ENCODE measurements around the gene NKAIN1.

The NKAIN1 gene

GRCh38 chr1:31232689-31233088 is 7.0 kb downstream of the NKAIN1 start:
- DNase-seq (ENCODE audit: low spot score) = no peak

DNA sequence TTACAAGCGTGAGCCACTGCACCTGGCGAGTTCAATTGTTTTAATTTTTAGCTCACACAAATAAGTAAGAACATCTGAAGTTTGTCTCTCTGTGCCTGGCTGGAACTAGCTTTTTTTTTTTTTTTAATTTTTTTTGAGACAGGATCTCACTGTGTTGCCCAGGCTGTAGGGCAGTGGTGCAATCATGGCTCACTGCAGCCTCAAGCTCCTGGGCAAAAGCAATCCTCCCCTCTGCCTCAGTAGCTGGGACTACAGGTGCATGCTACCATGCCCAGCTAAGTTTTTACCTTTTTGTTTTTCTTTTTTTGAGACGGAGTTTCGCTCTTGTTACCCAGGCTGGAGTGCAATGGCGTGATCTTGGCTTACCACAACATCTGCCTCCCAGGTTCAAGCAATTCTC is 7.9 kb downstream of the NKAIN1 start:
- DNase-seq (ENCODE audit: low spot score) = no peak

DNA sequence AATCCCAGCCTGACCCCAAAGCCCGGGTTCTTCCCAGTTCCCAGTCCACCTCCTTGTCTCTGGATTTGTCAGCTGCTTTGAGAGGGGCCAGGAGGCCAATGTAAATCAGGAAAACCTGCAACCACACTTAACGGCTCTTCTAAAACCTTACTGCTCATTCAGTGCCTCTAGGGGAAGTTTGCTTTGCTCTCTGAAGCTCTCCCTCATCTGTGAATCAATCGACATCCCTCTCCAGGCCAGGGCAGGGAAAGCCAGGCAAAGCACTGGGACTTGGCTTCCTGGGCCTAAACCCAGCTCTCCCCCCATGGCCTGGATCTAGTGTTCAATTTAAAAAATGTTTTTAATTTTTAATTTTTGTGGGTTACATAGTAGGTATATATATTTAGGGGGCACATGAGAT is 9.3 kb downstream of the NKAIN1 start:
- DNase-seq (ENCODE audit: low spot score) = no peak

DNA sequence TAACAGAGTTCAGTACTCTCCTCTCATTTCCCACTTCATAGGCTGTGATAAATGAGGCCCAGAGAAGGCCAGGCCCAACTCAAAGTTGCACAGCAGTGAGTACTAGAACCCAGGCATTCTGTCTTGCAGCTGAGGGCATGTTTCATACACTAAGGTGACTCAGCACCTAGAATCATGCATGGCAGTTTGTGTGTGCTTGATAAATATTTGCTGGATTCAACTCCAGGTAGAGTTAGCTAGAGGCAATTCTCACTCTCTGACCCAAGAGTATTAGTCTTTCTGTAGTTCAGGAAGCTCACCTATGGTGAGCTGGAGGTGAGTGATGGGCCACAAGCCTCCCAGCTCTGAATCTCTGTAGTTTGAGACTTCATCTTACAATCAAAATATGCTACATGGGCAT is 10.7 kb downstream of the NKAIN1 start:
- DNase-seq (ENCODE audit: low spot score) = no peak

DNA sequence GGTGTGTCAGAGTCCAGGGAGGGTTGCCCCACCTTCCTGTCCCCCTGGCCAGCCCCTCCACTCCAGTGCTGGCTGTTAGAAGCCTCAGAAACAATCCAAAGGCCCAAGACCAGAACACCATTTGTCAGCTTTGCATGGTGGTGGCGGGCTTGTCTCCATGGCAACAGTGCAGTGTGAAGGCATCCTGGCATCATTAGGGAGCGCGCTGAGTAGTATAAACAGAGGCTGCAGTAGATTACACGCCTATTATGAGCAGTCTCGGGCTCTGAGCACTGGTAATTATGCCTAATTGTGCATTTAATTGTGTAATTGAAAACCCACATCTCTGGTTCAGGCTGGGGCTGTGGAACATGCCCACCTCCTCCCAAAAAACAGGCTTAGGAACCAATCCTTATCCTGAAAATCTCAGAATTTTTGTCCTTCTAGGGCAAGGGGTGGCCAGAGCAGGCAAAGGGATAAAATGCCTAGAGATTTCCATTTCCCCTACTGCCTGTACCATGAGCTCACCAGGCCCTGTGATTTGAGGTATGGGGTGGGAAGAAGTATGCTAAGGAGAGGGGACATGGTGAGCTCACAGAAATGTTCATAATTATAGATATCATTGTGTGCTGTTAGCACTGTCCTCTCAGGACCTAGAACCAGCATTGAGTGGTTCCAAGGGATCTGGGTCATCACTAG is 11.7 kb downstream of the NKAIN1 start:
- no peak for DNase-seq (ENCODE audit: low spot score)

GRCh38 chr1:31224068-31224467 is 15.6 kb downstream of the NKAIN1 start:
- DNase-seq (ENCODE audit: low spot score) = no peak

- no peak for DNase-seq (ENCODE audit: low spot score)
Observed at GRCh38 chr1:31222176-31222575, 17.5 kb downstream of the NKAIN1 start.

- no peak for DNase-seq (ENCODE audit: low spot score)
Observed at GRCh38 chr1:31221072-31221471, 18.6 kb downstream of the NKAIN1 start.

GRCh38 chr1:31219489-31219888 is 20.2 kb downstream of the NKAIN1 start:
- no peak for DNase-seq (ENCODE audit: low spot score)

DNA sequence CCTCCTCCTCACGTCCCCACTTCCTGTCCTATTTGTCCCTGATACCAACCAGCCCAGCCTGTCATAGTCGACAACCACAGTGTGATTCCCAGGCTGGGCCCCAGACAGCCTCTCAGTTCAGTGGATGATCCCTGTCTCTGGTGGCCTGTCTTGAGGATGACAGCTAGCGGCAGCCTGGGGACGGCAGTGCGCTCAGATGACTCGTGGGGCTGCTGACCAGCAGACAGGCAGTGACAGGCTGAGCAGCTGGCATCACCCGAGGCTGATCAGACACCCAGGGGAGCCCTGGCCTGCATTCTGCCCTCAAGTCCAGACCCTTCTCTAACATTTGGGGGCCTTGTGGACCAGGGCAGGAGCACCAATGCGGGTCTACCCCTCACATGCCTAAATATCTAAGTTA is 21.0 kb downstream of the NKAIN1 start:
- no peak for DNase-seq (ENCODE audit: low spot score)

GRCh38 chr1:31216016-31216415 is 23.7 kb downstream of the NKAIN1 start:
- DNase-seq (ENCODE audit: low spot score) = no peak

- DNase-seq (ENCODE audit: low spot score) = no peak
Observed at GRCh38 chr1:31215065-31215570, 24.6 kb downstream of the NKAIN1 start.

DNA sequence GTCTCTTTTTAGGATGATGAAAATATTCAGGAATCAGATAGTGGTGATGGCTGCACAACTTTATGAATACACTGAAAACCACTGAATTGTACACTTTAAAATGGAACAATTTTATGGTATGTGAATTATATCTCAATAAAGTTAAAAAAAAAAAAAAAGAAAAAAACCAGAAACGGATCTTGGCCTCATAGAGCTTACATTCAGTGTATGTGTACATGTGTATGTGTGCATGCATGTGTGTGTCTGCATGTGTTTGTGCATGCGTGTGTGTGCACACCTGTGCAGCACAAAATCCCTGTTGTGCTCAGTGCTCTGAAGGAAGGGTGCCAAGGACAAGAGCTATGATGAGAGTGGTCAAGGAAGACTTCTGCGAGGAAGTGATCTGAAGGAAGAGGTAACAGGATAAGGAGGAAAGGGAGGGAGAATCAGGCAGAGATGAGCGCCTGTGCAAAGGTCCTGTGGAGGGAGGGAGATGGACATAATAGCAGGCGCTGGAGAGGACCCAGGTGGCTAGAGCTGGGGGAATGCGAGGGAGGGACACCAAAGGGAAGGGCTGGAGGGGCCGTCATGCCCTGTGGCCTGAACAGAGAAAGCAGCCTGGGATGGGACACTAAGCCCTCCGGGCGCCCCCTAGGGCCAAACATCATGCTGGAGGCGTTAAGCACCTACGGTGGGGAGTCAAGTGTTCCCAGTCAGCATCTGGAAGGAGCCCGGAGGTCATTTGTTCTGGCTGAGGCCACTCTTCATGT is 25.2 kb downstream of the NKAIN1 start:
- no peak for DNase-seq (ENCODE audit: low spot score)

GRCh38 chr1:31208361-31208945 is 31.2 kb downstream of the NKAIN1 start:
- DNase-seq (ENCODE audit: low spot score) = no peak

DNA sequence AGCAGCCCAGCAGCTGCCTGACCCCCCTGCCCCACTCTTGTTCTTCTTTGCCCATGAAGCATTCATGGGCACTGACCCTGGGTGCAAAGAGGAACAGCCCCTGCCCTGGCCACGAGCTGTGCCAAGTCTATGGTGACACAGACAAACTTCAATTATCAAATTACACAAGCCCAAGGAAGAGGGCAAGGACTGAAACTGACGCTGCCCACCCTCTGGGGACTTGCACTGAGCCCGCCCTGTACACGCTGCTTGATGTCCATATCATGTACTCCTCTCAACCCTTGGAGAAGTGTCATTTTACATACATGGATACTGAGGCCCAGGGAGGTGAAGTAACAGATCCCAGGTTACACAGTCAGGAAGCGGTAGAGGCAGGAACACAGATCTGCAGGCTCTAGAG is 32.1 kb downstream of the NKAIN1 start:
- no peak for DNase-seq (ENCODE audit: low spot score)

DNA sequence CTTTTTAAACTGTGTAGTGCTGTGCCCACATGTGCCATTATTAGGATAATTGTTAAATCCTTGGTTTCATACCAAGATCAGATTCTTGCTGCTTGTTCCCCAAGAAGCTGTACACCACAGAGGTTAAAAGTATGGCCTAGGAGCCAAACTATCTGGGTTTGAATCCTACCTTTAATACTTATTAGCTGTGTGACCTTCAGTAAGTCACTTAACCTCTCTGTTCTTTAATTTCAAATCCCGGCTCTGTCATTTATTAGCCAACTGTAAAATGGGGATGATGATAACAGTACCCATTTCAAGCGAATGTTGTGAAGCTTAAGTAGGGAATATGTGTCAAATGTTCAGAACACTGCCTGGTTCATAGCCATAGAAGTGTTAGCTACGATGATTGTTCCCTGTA is 32.6 kb downstream of the NKAIN1 start:
- DNase-seq (ENCODE audit: low spot score) = no peak

GRCh38 chr1:31203215-31203614 is 36.5 kb downstream of the NKAIN1 start:
- DNase-seq (ENCODE audit: low spot score) = no peak

DNA sequence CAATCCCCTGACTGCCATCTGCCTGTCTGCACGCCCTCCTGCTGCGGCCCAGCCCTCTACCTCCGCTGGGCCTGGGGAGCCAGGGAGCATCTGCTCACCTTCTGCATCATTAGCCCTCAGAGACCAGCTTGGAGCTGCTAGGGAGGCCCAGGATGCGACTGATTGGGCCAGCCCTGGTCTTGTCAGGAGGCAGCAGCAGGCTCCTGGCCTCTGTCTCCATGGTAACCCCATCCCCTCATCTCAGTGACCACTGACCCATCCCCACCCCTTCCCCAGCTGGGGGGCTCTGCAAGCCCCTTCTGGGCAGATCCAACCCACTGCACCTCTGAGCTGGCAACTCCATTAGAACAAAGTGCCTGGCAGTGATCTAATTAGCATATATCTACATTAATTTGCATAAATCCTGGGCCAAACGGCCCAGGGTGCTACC is 37.7 kb downstream of the NKAIN1 start:
- DNase-seq (ENCODE audit: low spot score) = no peak

DNA sequence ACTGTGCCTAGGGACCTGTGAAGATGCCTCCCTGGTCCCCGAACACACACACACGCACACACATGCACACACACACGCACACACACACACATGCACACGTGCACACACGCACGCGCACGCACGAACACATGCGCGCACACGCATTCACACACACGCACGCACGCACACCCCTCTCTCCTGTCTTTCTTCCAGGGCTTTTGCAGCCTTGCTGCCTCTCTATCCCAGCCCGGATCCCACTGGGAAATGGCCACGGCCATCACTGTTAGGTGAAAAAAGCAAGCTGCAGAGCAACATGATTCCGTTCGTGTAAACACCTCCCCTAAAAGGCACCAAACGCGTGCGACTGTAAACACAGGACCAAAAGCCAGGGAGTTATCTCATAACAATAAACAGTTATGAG is 39.7 kb downstream of the NKAIN1 start:
- DNase-seq (ENCODE audit: low spot score) = no peak

DNA sequence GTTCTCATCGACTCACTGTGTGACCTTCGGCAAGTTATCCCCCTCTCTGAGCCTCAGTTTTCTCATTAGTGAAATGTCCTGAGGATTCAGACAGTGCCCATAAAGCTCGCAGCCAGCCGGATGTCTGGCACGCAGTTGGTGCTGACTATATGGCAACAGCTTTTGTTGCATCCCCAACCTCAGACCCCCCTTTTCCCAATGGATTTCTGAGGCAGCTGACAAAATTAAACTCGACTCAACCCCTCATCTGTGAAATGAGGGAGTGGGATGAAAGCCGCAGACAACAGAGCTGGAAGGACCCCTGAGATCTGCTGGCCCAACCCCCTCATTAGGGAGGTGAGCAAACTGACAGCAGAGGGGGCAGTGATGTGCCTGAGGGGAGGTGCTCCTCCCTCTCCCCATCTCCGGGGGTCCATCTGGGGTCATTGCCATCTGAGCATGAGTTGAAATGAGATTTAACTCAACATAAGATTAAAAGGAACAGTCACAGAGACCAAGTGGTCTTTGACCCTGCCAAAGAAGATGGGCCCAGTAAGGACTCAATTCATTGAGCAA is 40.4 kb downstream of the NKAIN1 start:
- no peak for DNase-seq (ENCODE audit: low spot score)

DNA sequence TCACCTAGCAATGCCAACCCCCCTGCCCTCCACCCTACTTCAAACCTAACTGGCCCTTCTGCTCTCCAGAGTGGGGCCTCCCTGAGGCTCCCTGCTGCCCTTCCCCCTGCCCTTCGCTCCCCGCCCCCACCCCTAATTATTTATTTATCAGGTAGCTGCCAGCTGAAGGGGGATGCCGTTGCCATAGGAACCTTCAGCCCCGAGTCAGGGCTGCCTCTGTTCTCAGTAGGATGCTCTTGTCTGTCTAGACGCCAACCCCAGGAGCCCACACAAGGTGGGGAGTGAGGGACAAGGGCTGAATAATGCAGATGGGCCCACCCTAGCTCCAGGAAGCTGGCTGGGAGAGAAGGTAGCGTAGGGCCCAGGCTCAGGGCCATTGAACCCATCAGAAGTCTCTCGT is 41.1 kb downstream of the NKAIN1 start:
- no peak for DNase-seq (ENCODE audit: low spot score)

GRCh38 chr1:31198150-31198549 is 41.5 kb downstream of the NKAIN1 start:
- no peak for DNase-seq (ENCODE audit: low spot score)

DNA sequence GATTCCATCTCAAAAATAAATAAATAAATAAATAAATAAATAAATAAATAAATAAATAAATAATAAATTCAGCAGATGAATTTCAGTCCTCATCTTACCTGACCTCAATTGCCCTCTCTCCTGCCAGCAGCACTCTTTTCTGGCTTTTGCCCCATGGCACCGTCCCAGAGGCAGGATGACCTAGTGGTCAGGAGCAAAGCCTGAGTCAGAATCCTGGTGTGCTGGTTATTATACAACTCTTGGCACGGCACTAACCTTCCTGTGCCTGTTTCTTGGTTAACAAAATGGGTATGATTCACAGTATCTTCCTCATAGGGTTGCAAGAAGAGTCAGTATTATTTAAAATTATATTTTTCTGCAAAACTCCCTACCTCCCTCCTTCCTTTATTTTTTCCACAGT is 43.0 kb downstream of the NKAIN1 start:
- no peak for DNase-seq (ENCODE audit: low spot score)

All from hepatic stellate cell (primary cell).